ENCODE results near the gene DTX3L.

The DTX3L gene

DNA sequence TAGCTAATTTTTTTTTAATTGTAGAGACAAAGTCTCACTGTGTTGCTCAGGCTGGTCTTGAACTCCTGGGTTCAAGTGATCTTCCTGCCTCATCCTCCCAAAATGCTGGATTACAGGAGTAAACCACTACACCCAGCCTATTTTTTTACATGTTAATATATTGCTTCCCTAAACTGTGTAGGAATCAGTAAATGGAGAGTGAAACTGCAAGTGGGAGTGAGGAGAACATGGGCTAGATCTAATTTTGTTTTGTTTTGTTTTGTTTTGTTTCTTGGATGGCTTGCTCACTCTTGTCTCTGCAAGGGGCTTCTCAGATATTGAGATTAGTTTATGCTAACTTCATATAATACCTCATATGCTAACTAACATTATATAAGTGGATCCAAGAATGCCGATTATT lies 44.8 kb downstream of the DTX3L start:
- no peak for DNase-seq

DNA sequence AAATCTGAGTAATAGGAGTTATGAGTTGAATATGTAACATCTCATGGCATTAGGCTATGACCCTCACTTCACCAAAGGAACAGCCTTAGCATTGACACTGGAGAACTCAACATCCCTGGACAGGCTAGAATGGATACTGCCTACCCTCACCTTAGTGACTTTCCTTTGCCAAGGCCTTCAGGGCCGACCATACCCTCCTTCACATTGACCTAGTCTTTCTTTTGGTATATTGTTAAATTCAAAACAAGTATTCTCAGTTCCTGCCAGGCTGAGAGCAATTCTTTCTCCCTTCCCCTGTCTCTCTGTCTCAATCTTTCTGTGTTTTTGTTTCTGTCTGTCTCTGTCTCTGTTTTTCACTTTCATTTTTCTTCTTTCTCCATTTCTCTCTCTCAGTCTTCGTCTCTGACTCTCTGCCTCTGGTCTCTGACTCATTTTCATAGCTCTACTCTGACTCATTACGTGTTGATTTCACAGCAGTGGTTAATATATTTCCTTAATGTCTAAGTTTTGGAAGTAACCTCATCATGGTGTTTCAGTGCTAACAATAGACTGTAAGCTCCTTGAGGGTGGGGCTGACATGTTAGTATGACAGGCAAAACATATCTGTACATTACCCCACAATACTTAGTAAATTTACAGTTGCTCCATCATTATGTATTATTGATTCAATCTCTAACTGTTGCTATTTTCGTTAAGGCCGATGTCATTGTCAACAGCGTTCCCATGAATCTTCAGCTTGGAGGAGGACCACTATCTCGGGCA lies 45.8 kb downstream of the DTX3L start:
- DNase-seq, result no peak

DNA sequence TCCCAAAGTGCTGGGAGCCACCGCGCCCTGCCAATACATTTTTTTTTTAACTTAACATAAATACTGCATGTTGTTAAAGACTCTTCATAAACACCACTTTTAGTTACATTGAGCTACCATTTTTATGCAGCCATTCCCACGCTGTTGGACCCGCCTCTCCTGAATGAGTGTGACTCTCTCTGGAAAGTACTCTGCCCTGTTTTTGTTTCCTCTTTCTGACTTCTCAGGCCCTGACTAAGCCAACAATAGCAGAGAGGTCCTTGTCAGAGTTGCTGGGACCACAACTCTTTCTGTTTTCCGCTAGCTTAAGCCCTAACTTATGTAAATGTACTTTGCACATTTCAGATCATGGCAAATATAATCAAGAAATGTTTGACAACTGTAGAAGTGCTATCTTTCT lies 48.6 kb downstream of the DTX3L start:
- no peak for DNase-seq

DNA sequence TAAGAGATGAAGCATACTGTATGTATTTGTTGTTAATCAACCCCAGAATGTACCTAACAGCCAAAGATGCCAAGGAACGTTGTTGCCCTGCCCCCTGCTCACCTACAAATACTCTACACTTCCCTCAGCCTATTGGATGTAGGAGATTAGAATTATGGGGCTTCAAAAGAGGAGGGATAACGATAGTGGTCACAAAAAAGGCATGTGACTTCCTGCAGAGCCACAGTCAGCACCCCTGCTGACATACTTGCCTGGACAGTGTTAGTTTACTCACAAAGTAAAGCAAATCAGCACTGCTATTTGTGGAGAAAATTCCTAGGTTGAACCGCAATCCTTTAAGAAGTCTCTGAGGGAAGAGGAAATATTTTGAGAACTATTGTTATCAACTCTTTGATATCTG lies 51.2 kb downstream of the DTX3L start:
- no peak for DNase-seq

DNA sequence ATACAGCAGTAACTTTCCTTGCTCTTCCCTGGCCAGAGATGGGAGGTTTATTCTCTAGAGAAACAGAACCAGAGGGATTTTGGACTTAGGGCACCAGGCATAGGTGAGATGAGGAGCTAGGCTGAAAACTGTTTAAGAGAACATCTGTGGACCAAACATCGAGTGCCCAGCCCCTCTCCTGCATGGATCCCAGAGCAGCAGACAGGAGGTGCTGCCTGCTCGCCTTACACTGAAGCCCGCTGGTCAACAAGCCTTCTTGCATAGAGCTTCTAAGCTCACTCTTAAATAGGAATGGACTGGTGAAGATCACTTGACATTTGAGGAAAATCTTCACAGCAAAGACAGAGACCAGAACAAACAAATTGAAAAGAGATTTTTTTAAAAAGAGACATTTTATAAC lies 54.5 kb downstream of the DTX3L start:
- DNase-seq, result no peak

DNA sequence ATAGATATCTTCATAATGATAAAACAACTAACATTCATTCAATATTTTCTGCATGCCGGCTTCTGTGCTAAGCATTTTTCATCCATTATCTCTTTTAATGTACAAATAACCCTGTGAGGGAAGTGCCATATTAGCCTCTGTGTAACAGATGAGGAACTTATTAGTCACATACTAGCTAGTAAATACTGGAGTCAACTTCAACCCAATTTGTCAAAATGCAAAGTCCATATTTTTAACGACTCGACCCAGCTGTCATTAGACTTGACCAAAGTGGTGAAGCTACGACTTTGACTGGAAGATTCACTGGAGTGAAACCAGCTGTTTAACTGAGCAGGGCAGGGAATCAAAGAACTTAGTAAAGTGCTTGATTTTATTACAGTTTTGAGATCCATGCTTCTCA lies 54.9 kb downstream of the DTX3L start:
- no peak for DNase-seq

DNA sequence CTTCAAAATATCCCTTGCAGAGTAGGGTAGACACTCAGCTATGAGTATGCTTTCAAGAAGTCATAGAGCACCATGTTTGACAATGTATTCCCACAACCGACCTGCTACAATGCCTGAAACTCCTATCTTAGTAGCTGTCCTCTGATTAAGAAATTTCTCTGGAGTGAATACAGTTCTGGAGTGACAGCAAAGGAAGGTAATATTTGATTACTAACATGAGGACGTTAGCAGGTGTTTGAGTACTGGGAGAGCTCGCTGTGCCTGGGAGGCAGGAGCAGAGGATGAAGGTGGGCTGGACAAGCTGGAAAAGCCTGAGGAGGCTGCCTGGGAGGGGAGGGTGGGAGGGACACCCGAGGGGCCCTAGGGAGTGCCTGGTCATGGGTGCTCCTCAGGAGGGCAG lies 56.3 kb downstream of the DTX3L start:
- DNase-seq, result no peak

DNA sequence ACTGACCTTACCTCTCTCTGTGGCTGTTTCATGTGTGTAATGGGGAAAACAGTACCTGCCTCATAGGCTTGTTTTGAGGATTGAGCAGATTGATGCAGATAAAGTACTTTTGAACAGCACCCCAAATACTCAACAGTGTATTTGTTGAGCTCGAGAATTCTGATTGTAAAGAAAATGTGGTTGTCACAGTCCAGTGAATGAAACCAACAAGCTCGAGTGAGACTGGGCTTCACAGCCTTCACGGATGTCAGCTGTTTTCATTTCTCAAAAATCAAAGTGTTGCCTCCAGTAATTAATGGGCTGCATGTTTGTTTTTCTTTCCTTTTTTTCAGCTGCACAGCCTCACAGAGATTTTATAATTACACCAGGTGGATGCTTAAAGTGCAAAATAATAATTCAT lies 57.0 kb downstream of the DTX3L start:
- DNase-seq, result no peak

DNA sequence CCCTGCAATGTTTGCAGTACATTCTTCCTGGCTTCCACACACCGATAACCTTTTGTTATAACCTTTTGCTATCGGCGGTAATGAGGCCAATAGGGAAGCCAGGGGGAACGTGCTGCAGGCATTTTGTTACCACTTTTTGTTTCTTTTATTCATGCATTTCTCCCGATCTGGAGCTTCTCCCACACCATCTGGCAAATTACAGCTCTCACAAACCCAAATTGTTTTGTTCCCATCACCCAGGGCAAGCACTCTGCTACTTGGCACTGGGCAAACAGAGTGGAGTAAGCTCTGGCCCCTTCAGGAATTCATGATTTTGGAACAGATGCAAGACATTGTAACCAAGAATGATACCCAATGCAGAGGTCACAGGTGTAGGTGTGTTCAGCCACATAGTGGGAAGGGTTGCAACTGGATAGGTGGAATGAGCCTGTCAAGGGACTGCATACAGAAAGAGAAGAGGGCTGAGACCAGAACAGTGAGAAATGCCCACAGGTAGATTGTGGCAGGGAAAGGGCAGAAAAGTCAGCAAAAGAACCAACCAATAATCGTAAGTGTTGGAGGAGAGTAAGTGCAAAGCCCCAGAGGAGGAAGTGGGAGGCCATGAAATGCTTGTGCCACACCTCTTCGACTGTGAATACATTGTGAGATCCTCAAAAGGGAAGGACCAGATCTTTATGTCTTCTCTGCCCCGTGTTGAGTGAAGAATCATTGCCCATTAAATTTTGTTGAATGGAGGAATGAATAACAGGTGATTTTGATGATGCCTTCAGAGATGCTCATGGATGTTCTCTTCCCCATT lies 59.1 kb downstream of the DTX3L start:
- no peak for DNase-seq
